ENCODE data around the gene PDX1.
"Not testable (repeated sequence)": the region's sequence is repeated elsewhere in the genome, so short reads cannot be mapped to it uniquely, and the experiment has no call there.

The PDX1 gene

GRCh38 chr13:27961227-27962085 is 41.7 kb downstream of the PDX1 start:
- TF ChIP-seq CTCF (conservative IDR thresholded peaks at IDR 0.05; ENCODE audit: low read length): no peak
- no peak overlapping the region for H3K4me3 ChIP-seq (ENCODE audit: low read length)
- no peak for DNase-seq (ENCODE audit: low read depth)

- no peak for TF ChIP-seq CTCF (conservative IDR thresholded peaks at IDR 0.05; ENCODE audit: low read length)
- no peak for DNase-seq (ENCODE audit: low read depth)
- no peak overlapping the region for H3K4me3 ChIP-seq (ENCODE audit: low read length)
Observed at GRCh38 chr13:27962128-27962841, 42.5 kb downstream of the PDX1 start.

GRCh38 chr13:27962982-27963381 is 43.2 kb downstream of the PDX1 start:
- H3K4me3 ChIP-seq (ENCODE audit: low read length): no peak overlapping the region
- no peak for TF ChIP-seq CTCF (conservative IDR thresholded peaks at IDR 0.05; ENCODE audit: low read length)
- no peak for DNase-seq (ENCODE audit: low read depth)

GRCh38 chr13:27963491-27963890 is 43.7 kb downstream of the PDX1 start:
- no peak for TF ChIP-seq CTCF (conservative IDR thresholded peaks at IDR 0.05; ENCODE audit: low read length)
- DNase-seq (ENCODE audit: low read depth): no peak

GRCh38 chr13:27964206-27964605 is 44.4 kb downstream of the PDX1 start:
- DNase-seq (ENCODE audit: low read depth); H3K4me3 ChIP-seq (ENCODE audit: low read length): not testable (repeated sequence)

More at GRCh38 chr13:27963491-27963890, 43.7 kb downstream of the PDX1 start:
- H3K4me3 ChIP-seq (ENCODE audit: low read length): no peak overlapping the region

GRCh38 chr13:27964741-27965323 is 45.0 kb downstream of the PDX1 start:
- no peak overlapping the region for H3K4me3 ChIP-seq (ENCODE audit: low read length)
- TF ChIP-seq CTCF (conservative IDR thresholded peaks at IDR 0.05; ENCODE audit: low read length): no peak

GRCh38 chr13:27965343-27965739 is 45.5 kb downstream of the PDX1 start:
- no peak for TF ChIP-seq CTCF (conservative IDR thresholded peaks at IDR 0.05; ENCODE audit: low read length)
- no peak overlapping the region for H3K4me3 ChIP-seq (ENCODE audit: low read length)
- no peak for DNase-seq (ENCODE audit: low read depth)

More at GRCh38 chr13:27964741-27965323, 45.0 kb downstream of the PDX1 start:
- DNase-seq (ENCODE audit: low read depth): no peak
